Measurements from ENCODE around the gene ABCC1. TPM values are rescaled to one million over a fixed set of nuclear protein-coding genes. Genes with fewer than 3 reads are reported as not detected.

The ABCC1 gene
- total RNA-seq, 1 experiment from 2014 or later: 56.4 TPM

- WGBS (ENCODE audit: extremely low coverage, insufficient read length, low lambda C conversion rate): no CpG with 5 or more reads among the region's 8 CpGs
- H3K79me2 ChIP-seq (ENCODE audit: insufficient read depth, low read length): no peaks in the 10 kb centered on the region
- H3K79me1 ChIP-seq (ENCODE audit: insufficient read depth, low read depth, low read length, poor library complexity, severe bottlenecking): no peaks in the 10 kb centered on the region
- no peaks in the 10 kb centered on the region for H3K27me3 ChIP-seq (ENCODE audit: insufficient read depth, low read length)
- no peak overlapping the region for H3K23ac ChIP-seq (ENCODE audit: insufficient read length, low read depth, low read length)
- no peak overlapping the region for H3K27ac ChIP-seq (ENCODE audit: insufficient read length, low read depth, low read length)
- no peak overlapping the region for H3K9ac ChIP-seq (ENCODE audit: extremely low read depth, insufficient read length, low read length)
- H4K8ac ChIP-seq (replicated peaks; ENCODE audit: insufficient read length, low read depth, low read length): no peak overlapping the region
- H3K56ac ChIP-seq (ENCODE audit: insufficient read length, low read depth, low read length): no peak overlapping the region
- H3K23me2 ChIP-seq (ENCODE audit: insufficient read length, low read depth, low read length, poor library complexity, severe bottlenecking): no peaks in the 10 kb centered on the region
- H2AK5ac ChIP-seq (ENCODE audit: insufficient read length, low read length): no peak overlapping the region
- H3K4me2 ChIP-seq (ENCODE audit: insufficient read depth, insufficient read length, low read length): no peak overlapping the region
- no peaks in the 10 kb centered on the region for H3K27me3 Mint-ChIP-seq (ENCODE audit: low read depth)
- H2BK120ac ChIP-seq (ENCODE audit: low read depth, low read length, poor library complexity, severe bottlenecking): no peak overlapping the region
- H3K36me3 Mint-ChIP-seq (ENCODE audit: insufficient read depth in 1 of 3, low read depth in 3 of 3): peaks cover 40 to 86% (median 76%) of the 10 kb centered on the region in 3 experiments
- no peak overlapping the region for H2BK15ac ChIP-seq (ENCODE audit: low read depth, low read length)
- no peak overlapping the region for H2BK12ac ChIP-seq (ENCODE audit: insufficient read length, low read depth, low read length)
- H2AFZ ChIP-seq (ENCODE audit: low read length): no peak overlapping the region
- no peak overlapping the region for H3K27ac Mint-ChIP-seq
- no peak overlapping the region for H3K4me3 Mint-ChIP-seq
- peaks cover 6% of the 10 kb centered on the region in 2 experiments for H3K4me1 Mint-ChIP-seq
- H2BK5ac ChIP-seq (ENCODE audit: insufficient read length, low read length): no peak overlapping the region
- H3T11ph ChIP-seq (ENCODE audit: low read length): no peak overlapping the region
- H2BK20ac ChIP-seq (ENCODE audit: low read depth, low read length, poor library complexity, severe bottlenecking): no peak overlapping the region
- no peak for DNase-seq
- H3K9me3 ChIP-seq (ENCODE audit: control insufficient read depth, low read depth, low read length): no peaks in the 10 kb centered on the region
- no peak overlapping the region for H4K91ac ChIP-seq (ENCODE audit: insufficient read length, low read depth, low read length)
- no peak for TF ChIP-seq CTCF (conservative IDR thresholded peaks at IDR 0.05)
- no peak overlapping the region for H3K14ac ChIP-seq (ENCODE audit: insufficient read depth, low read length)
- no peak overlapping the region for H3K18ac ChIP-seq (ENCODE audit: insufficient read length, low read depth, low read length)
- H4K5ac ChIP-seq (ENCODE audit: insufficient read length, low read depth, low read length): no peak overlapping the region
- H3K9me3 Mint-ChIP-seq: no peaks in the 10 kb centered on the region
- no peak overlapping the region for H3K4ac ChIP-seq (ENCODE audit: low read depth, low read length)
- no peaks in the 10 kb centered on the region for H3K4me1 ChIP-seq (ENCODE audit: insufficient read depth, low read length)
- no peaks in the 10 kb centered on the region for H4K20me1 ChIP-seq (ENCODE audit: control insufficient read depth, insufficient read depth, insufficient read length)
Measured at GRCh38 chr16:16112450-16113053, 163.1 kb downstream of the ABCC1 start.
